ENCODE results near the gene RBM5.

GRCh38 chr3:50128001-50128400, 39.3 kb downstream of the RBM5 start:
- TF ChIP-seq POLR2A (IDR thresholded peaks at IDR 0.05; ENCODE audit: low read depth, low read length) (no peak), TAF1 (IDR thresholded peaks at IDR 0.05; ENCODE audit: low read depth, low read length) (no peak), POLR2AphosphoS5 (IDR thresholded peaks at IDR 0.05; ENCODE audit: low read depth, low read length) (no peak)

Data from GM12891 (cell line).